Measurements from ENCODE around the gene CRELD2. TPM values are rescaled to one million over a fixed set of nuclear protein-coding genes. Genes with fewer than 3 reads are reported as not detected.

Gene CRELD2
- polyA plus RNA-seq, 1 donor from 2014 or later: 83.2 TPM

DNA sequence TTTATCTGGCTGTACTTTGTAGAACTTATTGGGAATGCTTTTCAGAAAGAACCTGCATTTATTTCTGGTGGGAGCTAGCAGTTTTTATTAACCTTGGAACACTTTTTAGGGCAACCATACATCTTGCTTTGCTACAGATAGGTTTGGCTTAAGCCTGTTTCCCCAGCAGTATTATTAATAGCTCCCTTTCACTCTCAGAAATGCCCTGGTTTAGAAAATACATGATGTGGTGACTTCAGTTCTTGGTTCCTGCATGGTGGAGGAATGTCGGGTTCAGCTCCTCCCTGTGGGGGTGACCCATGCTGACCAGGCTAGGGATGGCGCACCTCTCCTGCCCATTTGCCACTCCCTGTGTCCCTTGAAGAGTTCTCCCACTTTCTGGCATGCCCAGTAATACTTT is 36.6 kb upstream of the CRELD2 start:
- no peaks in the 10 kb centered on the region for H3F3A ChIP-seq (ENCODE audit: insufficient read depth, low read length, poor library complexity, severe bottlenecking)
- H3K4me3 ChIP-seq (ENCODE audit: low read length): no peak overlapping the region
- H3K27me3 ChIP-seq (ENCODE audit: insufficient read depth, low read depth, low read length): no peaks in the 10 kb centered on the region
- H3K27ac ChIP-seq (ENCODE audit: low read length): no peak overlapping the region
- peaks cover 39% of the 10 kb centered on the region for H3K36me3 ChIP-seq (ENCODE audit: insufficient read depth, low read length)
- H3K9ac ChIP-seq (ENCODE audit: low read length): no peak overlapping the region
- TF ChIP-seq MXI1 (conservative IDR thresholded peaks at IDR 0.05; ENCODE audit: poor library complexity, severe bottlenecking): no peak
- TF ChIP-seq EP300 (conservative IDR thresholded peaks at IDR 0.05; ENCODE audit: poor library complexity, severe bottlenecking): no peak
- TF ChIP-seq TAF1 (IDR thresholded peaks at IDR 0.05; ENCODE audit: low read depth): no peak
- no peak for TF ChIP-seq EZH2 (IDR thresholded peaks at IDR 0.05; ENCODE audit: borderline replicate concordance, insufficient read depth, low read length, poor library complexity, severe bottlenecking)
- no peak for TF ChIP-seq RAD21 (conservative IDR thresholded peaks at IDR 0.05)
- no peak for TF ChIP-seq CTCF (IDR thresholded peaks at IDR 0.05; ENCODE audit: poor library complexity, severe bottlenecking)
- peaks cover 18% of the 10 kb centered on the region for H3K9me3 ChIP-seq (ENCODE audit: low read length)
- H4K20me1 ChIP-seq (ENCODE audit: insufficient read depth): no peaks in the 10 kb centered on the region
- no peaks in the 10 kb centered on the region for H3K9me2 ChIP-seq (ENCODE audit: insufficient read depth, low read length)
- H3K4me2 ChIP-seq (ENCODE audit: low read length): no peak overlapping the region
- H2AFZ ChIP-seq (ENCODE audit: low read depth, low read length): no peak overlapping the region
- H3K79me2 ChIP-seq (replicated peaks; ENCODE audit: insufficient read depth, low read length): peaks cover 51% of the 10 kb centered on the region

DNA sequence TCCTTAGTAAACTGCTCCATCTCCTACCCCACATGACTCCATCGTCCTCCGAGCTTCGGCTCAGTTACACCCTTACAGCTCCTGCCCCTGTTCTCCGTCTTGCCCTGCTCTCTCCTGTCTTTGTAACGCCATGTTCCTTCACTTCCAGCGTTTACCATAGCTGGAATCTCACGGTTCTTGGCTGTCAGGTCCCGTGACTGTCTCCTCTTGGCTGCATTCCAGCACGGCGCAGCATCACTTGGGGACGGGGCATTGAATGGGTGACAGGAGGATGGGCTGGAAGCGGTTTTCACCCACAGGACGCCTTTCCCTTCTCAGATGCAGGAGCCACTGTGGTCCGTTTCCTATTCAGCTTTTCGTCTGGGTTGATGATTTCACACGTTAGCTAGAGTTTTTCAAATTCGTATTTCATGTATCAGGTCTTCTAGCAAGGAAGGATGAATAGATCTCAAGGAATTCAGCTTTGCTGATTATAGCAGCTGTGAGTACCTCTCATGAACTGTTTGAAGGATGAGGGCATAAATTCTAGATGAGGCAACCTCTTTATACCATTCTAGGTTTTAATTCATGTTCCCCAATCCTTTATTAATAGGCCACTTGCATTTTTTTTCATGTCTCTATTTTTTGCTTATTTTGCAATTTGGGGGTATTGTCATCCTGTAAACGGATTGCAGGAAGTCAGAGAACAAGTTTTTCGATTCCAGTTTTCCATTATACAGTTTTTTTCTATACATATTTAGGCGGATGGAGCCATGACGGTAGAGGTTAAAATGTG is 35.7 kb upstream of the CRELD2 start:
- Histone ChIP-seq H3K4me3 (ENCODE audit: low read length) (no peak overlapping the region), H3K9me3 (ENCODE audit: low read length) (peaks cover 18% of the 10 kb centered on the region), H2AFZ (ENCODE audit: low read depth, low read length) (no peak overlapping the region), H3K9ac (ENCODE audit: low read length) (no peak overlapping the region), H3K36me3 (ENCODE audit: insufficient read depth, low read length) (peaks cover 47% of the 10 kb centered on the region), H3F3A (ENCODE audit: insufficient read depth, low read length, poor library complexity, severe bottlenecking) (no peaks in the 10 kb centered on the region), H3K27me3 (ENCODE audit: insufficient read depth, low read depth, low read length) (no peaks in the 10 kb centered on the region), H3K79me2 (replicated peaks; ENCODE audit: insufficient read depth, low read length) (peaks cover 53% of the 10 kb centered on the region), H3K27ac (ENCODE audit: low read length) (no peak overlapping the region), H4K20me1 (ENCODE audit: insufficient read depth) (no peaks in the 10 kb centered on the region), H3K4me2 (ENCODE audit: low read length) (no peak overlapping the region), H3K9me2 (ENCODE audit: insufficient read depth, low read length) (no peaks in the 10 kb centered on the region)
- TF ChIP-seq TAF1 (IDR thresholded peaks at IDR 0.05; ENCODE audit: low read depth) (no peak), MXI1 (conservative IDR thresholded peaks at IDR 0.05; ENCODE audit: poor library complexity, severe bottlenecking) (no peak), SMC3 (conservative IDR thresholded peaks at IDR 0.05; ENCODE audit: poor library complexity) (no peak), EZH2 (IDR thresholded peaks at IDR 0.05; ENCODE audit: borderline replicate concordance, insufficient read depth, low read length, poor library complexity, severe bottlenecking) (no peak), POLR2AphosphoS5 (IDR thresholded peaks at IDR 0.05) (no peak), CTCF (IDR thresholded peaks at IDR 0.05; ENCODE audit: poor library complexity, severe bottlenecking) (no peak), RAD21 (conservative IDR thresholded peaks at IDR 0.05) (no peak), EP300 (conservative IDR thresholded peaks at IDR 0.05; ENCODE audit: poor library complexity, severe bottlenecking) (no peak)
- TF ChIP-seq, protein P1, sequence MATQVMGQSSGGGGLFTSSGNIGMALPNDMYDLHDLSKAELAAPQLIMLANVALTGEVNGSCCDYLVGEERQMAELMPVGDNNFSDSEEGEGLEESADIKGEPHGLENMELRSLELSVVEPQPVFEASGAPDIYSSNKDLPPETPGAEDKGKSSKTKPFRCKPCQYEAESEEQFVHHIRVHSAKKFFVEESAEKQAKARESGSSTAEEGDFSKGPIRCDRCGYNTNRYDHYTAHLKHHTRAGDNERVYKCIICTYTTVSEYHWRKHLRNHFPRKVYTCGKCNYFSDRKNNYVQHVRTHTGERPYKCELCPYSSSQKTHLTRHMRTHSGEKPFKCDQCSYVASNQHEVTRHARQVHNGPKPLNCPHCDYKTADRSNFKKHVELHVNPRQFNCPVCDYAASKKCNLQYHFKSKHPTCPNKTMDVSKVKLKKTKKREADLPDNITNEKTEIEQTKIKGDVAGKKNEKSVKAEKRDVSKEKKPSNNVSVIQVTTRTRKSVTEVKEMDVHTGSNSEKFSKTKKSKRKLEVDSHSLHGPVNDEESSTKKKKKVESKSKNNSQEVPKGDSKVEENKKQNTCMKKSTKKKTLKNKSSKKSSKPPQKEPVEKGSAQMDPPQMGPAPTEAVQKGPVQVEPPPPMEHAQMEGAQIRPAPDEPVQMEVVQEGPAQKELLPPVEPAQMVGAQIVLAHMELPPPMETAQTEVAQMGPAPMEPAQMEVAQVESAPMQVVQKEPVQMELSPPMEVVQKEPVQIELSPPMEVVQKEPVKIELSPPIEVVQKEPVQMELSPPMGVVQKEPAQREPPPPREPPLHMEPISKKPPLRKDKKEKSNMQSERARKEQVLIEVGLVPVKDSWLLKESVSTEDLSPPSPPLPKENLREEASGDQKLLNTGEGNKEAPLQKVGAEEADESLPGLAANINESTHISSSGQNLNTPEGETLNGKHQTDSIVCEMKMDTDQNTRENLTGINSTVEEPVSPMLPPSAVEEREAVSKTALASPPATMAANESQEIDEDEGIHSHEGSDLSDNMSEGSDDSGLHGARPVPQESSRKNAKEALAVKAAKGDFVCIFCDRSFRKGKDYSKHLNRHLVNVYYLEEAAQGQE (IDR thresholded peaks at IDR 0.05; ENCODE audit: borderline replicate concordance): no peak

Data from neural cell (in vitro differentiated cells).